ENCODE results near the gene DNAH9. TPM values are rescaled to one million over a fixed set of nuclear protein-coding genes. Genes with fewer than 3 reads are reported as not detected.

Gene DNAH9
- total RNA-seq, 1 donor from 2014 or later, result 0.08 TPM

DNA sequence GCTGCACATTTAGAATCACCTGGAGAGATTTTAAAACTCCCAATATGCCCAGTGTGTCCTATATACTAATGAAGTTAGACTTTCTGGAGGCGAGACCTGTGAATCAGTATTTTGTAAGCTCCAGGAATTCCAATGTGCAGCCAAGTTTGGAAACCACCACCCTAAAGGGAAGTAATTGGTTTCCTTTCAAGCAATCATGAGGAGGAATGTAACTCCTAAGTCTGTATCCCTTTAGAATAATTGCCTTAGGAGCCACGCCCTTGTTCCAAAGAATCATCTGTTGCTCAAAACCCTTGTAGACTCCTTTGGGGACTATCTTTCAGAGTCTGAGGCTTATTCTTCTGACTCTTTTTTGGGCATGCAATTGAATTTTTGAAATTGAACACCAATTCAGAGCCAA is 84.4 kb downstream of the DNAH9 start:
- Histone ChIP-seq H3K4me3 (ENCODE audit: low read depth, low read length) (no peak overlapping the region), H3K36me3 (ENCODE audit: control insufficient read depth, insufficient read depth, low read length) (no peaks in the 10 kb centered on the region), H3K27me3 (ENCODE audit: control insufficient read depth, insufficient read depth, low read length) (no peaks in the 10 kb centered on the region)
- DNase-seq (ENCODE audit: low read depth), result no peak
- TF ChIP-seq, protein P1, sequence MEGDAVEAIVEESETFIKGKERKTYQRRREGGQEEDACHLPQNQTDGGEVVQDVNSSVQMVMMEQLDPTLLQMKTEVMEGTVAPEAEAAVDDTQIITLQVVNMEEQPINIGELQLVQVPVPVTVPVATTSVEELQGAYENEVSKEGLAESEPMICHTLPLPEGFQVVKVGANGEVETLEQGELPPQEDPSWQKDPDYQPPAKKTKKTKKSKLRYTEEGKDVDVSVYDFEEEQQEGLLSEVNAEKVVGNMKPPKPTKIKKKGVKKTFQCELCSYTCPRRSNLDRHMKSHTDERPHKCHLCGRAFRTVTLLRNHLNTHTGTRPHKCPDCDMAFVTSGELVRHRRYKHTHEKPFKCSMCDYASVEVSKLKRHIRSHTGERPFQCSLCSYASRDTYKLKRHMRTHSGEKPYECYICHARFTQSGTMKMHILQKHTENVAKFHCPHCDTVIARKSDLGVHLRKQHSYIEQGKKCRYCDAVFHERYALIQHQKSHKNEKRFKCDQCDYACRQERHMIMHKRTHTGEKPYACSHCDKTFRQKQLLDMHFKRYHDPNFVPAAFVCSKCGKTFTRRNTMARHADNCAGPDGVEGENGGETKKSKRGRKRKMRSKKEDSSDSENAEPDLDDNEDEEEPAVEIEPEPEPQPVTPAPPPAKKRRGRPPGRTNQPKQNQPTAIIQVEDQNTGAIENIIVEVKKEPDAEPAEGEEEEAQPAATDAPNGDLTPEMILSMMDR (IDR thresholded peaks at IDR 0.05; ENCODE audit: insufficient read depth, low read length, poor library complexity, severe bottlenecking), result no peak

- DNase-seq (ENCODE audit: low read depth), result no peak
- H3K4me3 ChIP-seq (ENCODE audit: low read depth, low read length), result no peak overlapping the region
- TF ChIP-seq, protein P1 (IDR thresholded peaks at IDR 0.05; ENCODE audit: insufficient read depth, low read length, poor library complexity, severe bottlenecking), result no peak
Observed at GRCh38 chr17:11690681-11691080, 92.4 kb downstream of the DNAH9 start.

GRCh38 chr17:11692688-11693087 is 94.4 kb downstream of the DNAH9 start:
- H3K4me3 ChIP-seq (ENCODE audit: low read depth, low read length), result no peak overlapping the region
- no peak for DNase-seq (ENCODE audit: low read depth)
- H3K36me3 ChIP-seq (ENCODE audit: control insufficient read depth, insufficient read depth, low read length), result no peaks in the 10 kb centered on the region
- TF ChIP-seq, protein P1 (IDR thresholded peaks at IDR 0.05; ENCODE audit: insufficient read depth, low read length, poor library complexity, severe bottlenecking), result no peak
- no peaks in the 10 kb centered on the region for H3K27me3 ChIP-seq (ENCODE audit: control insufficient read depth, insufficient read depth, low read length)

More at GRCh38 chr17:11690681-11691080, 92.4 kb downstream of the DNAH9 start:
- no peaks in the 10 kb centered on the region for H3K27me3 ChIP-seq (ENCODE audit: control insufficient read depth, insufficient read depth, low read length)
- H3K36me3 ChIP-seq (ENCODE audit: control insufficient read depth, insufficient read depth, low read length), result no peaks in the 10 kb centered on the region

DNA sequence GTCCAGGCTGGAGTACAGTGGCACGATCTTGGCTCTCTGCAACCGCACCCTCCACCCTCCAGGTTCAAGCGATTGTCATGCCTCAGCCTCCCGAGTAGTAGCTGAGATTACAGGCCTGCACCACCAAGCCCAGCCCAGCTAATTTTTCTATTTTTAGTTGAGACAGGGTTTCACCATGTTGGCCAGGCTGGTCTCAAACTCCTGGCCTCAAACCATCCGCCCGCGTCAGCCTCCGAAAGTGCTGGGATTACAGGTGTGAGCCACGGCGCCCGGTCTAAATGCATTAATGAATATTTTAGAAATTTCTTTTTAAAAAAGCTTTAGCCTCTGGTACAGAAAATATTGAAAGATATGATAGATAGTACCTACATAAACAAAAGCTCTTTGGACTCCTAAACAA is 95.0 kb downstream of the DNAH9 start:
- H3K27me3 ChIP-seq (ENCODE audit: control insufficient read depth, insufficient read depth, low read length), result no peaks in the 10 kb centered on the region
- DNase-seq (ENCODE audit: low read depth), result no peak
- no peaks in the 10 kb centered on the region for H3K36me3 ChIP-seq (ENCODE audit: control insufficient read depth, insufficient read depth, low read length)
- no peak overlapping the region for H3K4me3 ChIP-seq (ENCODE audit: low read depth, low read length)
- TF ChIP-seq, protein P1 (IDR thresholded peaks at IDR 0.05; ENCODE audit: insufficient read depth, low read length, poor library complexity, severe bottlenecking), result no peak

GRCh38 chr17:11700668-11701067 is 102.4 kb downstream of the DNAH9 start:
- Histone ChIP-seq H3K36me3 (ENCODE audit: control insufficient read depth, insufficient read depth, low read length) (no peaks in the 10 kb centered on the region), H3K4me3 (ENCODE audit: low read depth, low read length) (no peak overlapping the region), H3K27me3 (ENCODE audit: control insufficient read depth, insufficient read depth, low read length) (no peaks in the 10 kb centered on the region)
- TF ChIP-seq, protein P1 (IDR thresholded peaks at IDR 0.05; ENCODE audit: insufficient read depth, low read length, poor library complexity, severe bottlenecking), result no peak
- no peak for DNase-seq (ENCODE audit: low read depth)

- no peak for DNase-seq (ENCODE audit: low read depth)
- Histone ChIP-seq H3K36me3 (ENCODE audit: control insufficient read depth, insufficient read depth, low read length) (no peaks in the 10 kb centered on the region), H3K4me3 (ENCODE audit: low read depth, low read length) (no peak overlapping the region), H3K27me3 (ENCODE audit: control insufficient read depth, insufficient read depth, low read length) (no peaks in the 10 kb centered on the region)
- TF ChIP-seq, protein P1 (IDR thresholded peaks at IDR 0.05; ENCODE audit: insufficient read depth, low read length, poor library complexity, severe bottlenecking), result no peak
Observed at GRCh38 chr17:11701911-11702310, 103.6 kb downstream of the DNAH9 start.
